ENCODE results near the gene MRNIP. TPM values are rescaled to one million over a fixed set of nuclear protein-coding genes. Genes with fewer than 3 reads are reported as not detected.

MRNIP gene
- total and polyA plus RNA-seq, 2 of the 8 experiments (the other 6 are each of a cell fraction or from before 2014, with no cell fraction given): 29.6 TPM

GRCh38 chr5:179880066-179880650, 21.5 kb upstream of the MRNIP start:
- Histone ChIP-seq H4K20me1 (replicated peaks in 1 of 2; ENCODE audit: control insufficient read depth in 1 of 2, insufficient read depth in 2 of 2, low read length in 2 of 2) (peaks cover 0 to 4% of the 10 kb centered on the region in 2 experiments), H2AFZ (ENCODE audit: low read length) (no peak overlapping the region), H3K4me1 (replicated peaks in 1 of 4; ENCODE audit: control insufficient read depth in 3 of 4, insufficient read depth in 4 of 4, low read length in 3 of 4) (no peaks in the 10 kb centered on the region), H3K14ac (ENCODE audit: insufficient read length) (no peak overlapping the region), H2BK120ac (replicated peaks; ENCODE audit: low read depth, low read length) (no peak overlapping the region), H3K27me3 (replicated peaks in 1 of 4; ENCODE audit: control insufficient read depth in 3 of 4, extremely low read depth in 1 of 4, insufficient read depth in 3 of 4, low read length in 3 of 4) (no peaks in the 10 kb centered on the region), H2BK12ac (ENCODE audit: low read depth, low read length) (no peak overlapping the region), H3K18ac (ENCODE audit: extremely low read depth, low read length) (no peak overlapping the region), H3K79me1 (ENCODE audit: low read depth, low read length) (no peaks in the 10 kb centered on the region), H2AK5ac (ENCODE audit: low read depth, low read length) (no peak overlapping the region), H3K9me3 (ENCODE audit: insufficient read depth in 2 of 2, low read depth in 1 of 2, low read length in 1 of 2) (peaks cover 8 to 16% of the 10 kb centered on the region in 2 experiments), H3K36me3 (ENCODE audit: control insufficient read depth in 2 of 4, insufficient read depth in 4 of 4, low read length in 3 of 4) (peaks cover 3 to 35% (median 17%) of the 10 kb centered on the region in 4 experiments; a peak in 7 of 8 replicates), H2BK20ac (ENCODE audit: low read length) (no peak overlapping the region), H3K9ac (replicated peaks in 1 of 4; ENCODE audit: extremely low read depth in 1 of 4, low read depth in 3 of 4, low read length in 3 of 4) (no peak overlapping the region), H4K91ac (replicated peaks; ENCODE audit: insufficient read length, low read length) (no peak overlapping the region), H2BK15ac (ENCODE audit: low read length) (no peak overlapping the region), H3K56ac (replicated peaks; ENCODE audit: insufficient read length, low read depth, low read length) (no peak overlapping the region), H3K27ac (ENCODE audit: low read depth, low read length) (no peak overlapping the region), H4K5ac (ENCODE audit: insufficient read length, low read depth, low read length) (no peak overlapping the region), H3K23ac (ENCODE audit: insufficient read length) (no peak overlapping the region), H3K4me2 (ENCODE audit: insufficient read depth in 1 of 2, low read depth in 2 of 2, low read length in 2 of 2) (no peak overlapping the region), H3K79me2 (ENCODE audit: control insufficient read depth in 1 of 2, insufficient read depth in 2 of 2, low read length in 2 of 2) (no peaks in the 10 kb centered on the region), H3K4me3 (ENCODE audit: extremely low read depth in 1 of 4, insufficient read depth in 2 of 4, low read depth in 3 of 4, low read length in 4 of 4) (no peak overlapping the region), H4K8ac (ENCODE audit: extremely low read depth, insufficient read depth, low read length) (peak overlapping the region; percentile 57; the same call in 1 of the 2 replicates), H3K4ac (replicated peaks; ENCODE audit: insufficient read length, low read depth, low read length) (no peak overlapping the region), H2BK5ac (ENCODE audit: low read depth, low read length) (no peak overlapping the region), H3K23me2 (ENCODE audit: low read depth, low read length) (0 out of 2 replicates have a peak, but pooled peaks cover 2% of the 10 kb centered on the region)
- ChIA-PET POLR2A (ENCODE audit: partially characterized antibody) (interaction anchor here (0.6 to 2.0 kb wide), 6 partner anchors 9 to 177 kb away, joined by 3 to 11 read pairs (median 3); no protein-coding TSS in a partner anchor), CTCF (ENCODE audit: partially characterized antibody) (interaction anchor here (0.7 to 8.0 kb wide), 8 partner anchors 8 to 203 kb away, joined by 3 to 67 read pairs (median 6); no protein-coding TSS in a partner anchor)
- 93% methylated on average over 11 of the region's 12 CpGs; no CpG with 5 or more reads in 1 of the 2 experiments for WGBS, 2 experiments (ENCODE audit: extremely low coverage in 1 of 2, insufficient coverage in 1 of 2, insufficient read length in 1 of 2, insufficient replicate concordance in 2 of 2, low coverage in 1 of 2, low lambda C conversion rate in 2 of 2, missing lambda C conversion rate in 1 of 2)
- DNase-seq (ENCODE audit: low read depth in 1 of 2, low spot score in 2 of 2): no peak
- no peak for FAIRE-seq
- TF ChIP-seq, protein P1, sequence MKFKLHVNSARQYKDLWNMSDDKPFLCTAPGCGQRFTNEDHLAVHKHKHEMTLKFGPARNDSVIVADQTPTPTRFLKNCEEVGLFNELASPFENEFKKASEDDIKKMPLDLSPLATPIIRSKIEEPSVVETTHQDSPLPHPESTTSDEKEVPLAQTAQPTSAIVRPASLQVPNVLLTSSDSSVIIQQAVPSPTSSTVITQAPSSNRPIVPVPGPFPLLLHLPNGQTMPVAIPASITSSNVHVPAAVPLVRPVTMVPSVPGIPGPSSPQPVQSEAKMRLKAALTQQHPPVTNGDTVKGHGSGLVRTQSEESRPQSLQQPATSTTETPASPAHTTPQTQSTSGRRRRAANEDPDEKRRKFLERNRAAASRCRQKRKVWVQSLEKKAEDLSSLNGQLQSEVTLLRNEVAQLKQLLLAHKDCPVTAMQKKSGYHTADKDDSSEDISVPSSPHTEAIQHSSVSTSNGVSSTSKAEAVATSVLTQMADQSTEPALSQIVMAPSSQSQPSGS (IDR thresholded peaks at IDR 0.05; ENCODE audit: low read length): no peak
- TF ChIP-seq ASH2L (IDR thresholded peaks at IDR 0.05; ENCODE audit: low read length) (no peak), KDM1A (IDR thresholded peaks at IDR 0.05; ENCODE audit: borderline replicate concordance, low read length) (no peak), CTCF (IDR thresholded peaks at IDR 0.05; ENCODE audit: control extremely low read depth in 1 of 3, insufficient read depth in 1 of 3, low read depth in 1 of 3, low read length in 3 of 3) (no peak), SAP30 (IDR thresholded peaks at IDR 0.05; ENCODE audit: insufficient read depth, insufficient replicate concordance, low read length) (no peak), EZH2 (IDR thresholded peaks at IDR 0.05; ENCODE audit: low read depth, low read length, severe bottlenecking) (no peak), HDAC6 (IDR thresholded peaks at IDR 0.05; ENCODE audit: low read depth, low read length) (no peak), RXRA (IDR thresholded peaks at IDR 0.05; ENCODE audit: insufficient read depth, low read depth, low read length) (no peak)

Data from H1 (cell line).